Trophoblast cell (in vitro differentiated cells and primary cell): ENCODE data around the gene FBXW2.

Experiments
- DNase-seq, 2 donors: peaks; one replicate each; pipeline ENCODE4 v3.0.0-alpha.2; 2016
- H2AFZ ChIP-seq: 2 replicates; pipeline ENCODE4 v1.6.1; 2013; ENCODE audit warnings: low read length, moderate library complexity, mild to moderate bottlenecking; ENCODE audit not compliant: insufficient read depth, poor library complexity
- H2AK5ac ChIP-seq: 2 replicates; pipeline ENCODE4 v1.6.1; 2013; ENCODE audit warnings: mild to moderate bottlenecking, low read length
- H2BK120ac ChIP-seq: 2 replicates; pipeline ENCODE4 v1.6.1; 2013; ENCODE audit warnings: low read length, mild to moderate bottlenecking, moderate library complexity; ENCODE audit not compliant: insufficient read depth, poor library complexity
- H2BK12ac ChIP-seq: 2 replicates; pipeline ENCODE4 v1.6.1; 2013; ENCODE audit warnings: mild to moderate bottlenecking, low read length, moderate library complexity
- H2BK5ac ChIP-seq: 2 replicates; pipeline ENCODE4 v1.6.1; 2013; ENCODE audit warnings: low read length, low read depth, moderate library complexity, mild to moderate bottlenecking; ENCODE audit not compliant: poor library complexity
- H3K14ac ChIP-seq: 2 replicates; pipeline ENCODE4 v1.6.1; 2013; ENCODE audit warnings: mild to moderate bottlenecking, low read length
- H3K18ac ChIP-seq: 2 replicates; pipeline ENCODE4 v1.6.1; 2013; ENCODE audit warnings: mild to moderate bottlenecking, low read length
- H3K23ac ChIP-seq: 2 replicates; pipeline ENCODE4 v1.6.1; 2013; ENCODE audit warnings: low read length
- H3K27ac ChIP-seq: 2 replicates; pipeline ENCODE4 v1.5.1; 2013; ENCODE audit warnings: low read depth, mild to moderate bottlenecking, inconsistent platforms, low read length, moderate library complexity
- H3K27me3 ChIP-seq: 2 replicates; pipeline ENCODE4 v1.6.1; 2013; ENCODE audit warnings: inconsistent platforms, mild to moderate bottlenecking, low read length, moderate library complexity; ENCODE audit not compliant: insufficient read depth
- H3K36me3 ChIP-seq, 2 experiments: 1 replicate in 1 of 2; 2 replicates in 1 of 2; pipeline ENCODE4 v1.6.1; 2013; ENCODE audit warnings: low read length in 2 of 2, mild to moderate bottlenecking in 2 of 2, moderate library complexity in 1 of 2; ENCODE audit not compliant: insufficient read depth in 2 of 2, control insufficient read depth in 1 of 2
- H3K4ac ChIP-seq: 2 replicates; pipeline ENCODE4 v1.6.1; 2013; ENCODE audit warnings: low read depth, mild to moderate bottlenecking, low read length, moderate library complexity
- H3K4me1 ChIP-seq, 2 experiments: 1 replicate in 1 of 2; 2 replicates in 1 of 2; pipeline ENCODE4 v1.6.1; 2013; ENCODE audit warnings: low read length in 2 of 2, mild to moderate bottlenecking in 2 of 2, moderate library complexity in 1 of 2; ENCODE audit not compliant: insufficient read depth in 2 of 2, control insufficient read depth in 1 of 2
- H3K4me2 ChIP-seq: 2 replicates; pipeline ENCODE4 v1.6.1; 2013; ENCODE audit warnings: inconsistent platforms, mild to moderate bottlenecking, low read length, moderate library complexity
- H3K4me3 ChIP-seq: 2 replicates; pipeline ENCODE4 v1.5.1; 2013; ENCODE audit warnings: mild to moderate bottlenecking, low read depth, low read length, inconsistent platforms
- H3K79me1 ChIP-seq: one replicate; pipeline ENCODE4 v1.6.1; 2013; ENCODE audit warnings: low read length
- H3K79me2 ChIP-seq: 2 replicates; pipeline ENCODE4 v1.6.1; 2013; ENCODE audit warnings: low read length, mild to moderate bottlenecking; ENCODE audit not compliant: control insufficient read depth, insufficient read depth, poor library complexity
- H3K9ac ChIP-seq: 2 replicates; pipeline ENCODE4 v1.6.1; 2013; ENCODE audit warnings: mild to moderate bottlenecking, low read length
- H3K9me3 ChIP-seq: 2 replicates; pipeline ENCODE4 v1.6.1; 2013; ENCODE audit warnings: low read depth, mild to moderate bottlenecking, control low read depth, inconsistent platforms, low read length; ENCODE audit not compliant: insufficient read depth
- H4K12ac ChIP-seq: 2 replicates; pipeline ENCODE4 v1.6.1; 2013; ENCODE audit warnings: low read depth, mild to moderate bottlenecking, low read length, moderate library complexity
- H4K8ac ChIP-seq: 2 replicates; pipeline ENCODE4 v1.6.1; 2013; ENCODE audit warnings: low read depth, mild to moderate bottlenecking, low read length, moderate library complexity
- H4K91ac ChIP-seq: one replicate; pipeline ENCODE4 v1.6.1; 2013; ENCODE audit warnings: low read depth, mild to moderate bottlenecking, low read length, moderate library complexity
- WGBS: extraction: QIAGEN DNeasy Blood & Tissue Kit; methylation state at CpG from one replicate; pipeline ENCODE4 v1.1.7; 2013; ENCODE audit warnings: missing lambda C conversion rate; ENCODE audit not compliant: insufficient read length, insufficient coverage; ENCODE audit errors: extremely low coverage; 5-methylcytosine and 5-hydroxymethylcytosine counted together

FBXW2 gene

GRCh38 chr9:120770931-120771330, 22.3 kb downstream of the FBXW2 start:
- H2BK12ac ChIP-seq = no peak overlapping the region
- H3K4ac ChIP-seq = no peak overlapping the region
- DNase-seq = no peak
- no peak overlapping the region for H2BK5ac ChIP-seq
- no peak overlapping the region for H4K8ac ChIP-seq
- WGBS = no CpG with 5 or more reads among the region's 4 CpGs
- no peaks in the 10 kb centered on the region for H3K9me3 ChIP-seq
- H3K4me1 ChIP-seq = no peaks in the 10 kb centered on the region
- H4K91ac ChIP-seq = no peak overlapping the region
- no peak overlapping the region for H3K18ac ChIP-seq
- H3K79me2 ChIP-seq = no peaks in the 10 kb centered on the region
- H2AK5ac ChIP-seq = no peak overlapping the region
- H3K27ac ChIP-seq = no peak overlapping the region
- H3K4me2 ChIP-seq = no peak overlapping the region
- no peaks in the 10 kb centered on the region for H3K27me3 ChIP-seq
- H2BK120ac ChIP-seq = no peak overlapping the region
- no peak overlapping the region for H3K9ac ChIP-seq
- peaks cover 5 to 20% of the 10 kb centered on the region in 2 experiments for H3K36me3 ChIP-seq
- H3K14ac ChIP-seq = no peak overlapping the region
- H3K23ac ChIP-seq = no peak overlapping the region
- no peaks in the 10 kb centered on the region for H3K79me1 ChIP-seq
- H4K12ac ChIP-seq = no peak overlapping the region
- no peak overlapping the region for H2AFZ ChIP-seq
- H3K4me3 ChIP-seq = no peak overlapping the region

- Histone ChIP-seq H2AK5ac (no peak overlapping the region), H3K4me2 (no peak overlapping the region), H4K8ac (no peak overlapping the region), H3K79me2 (no peaks in the 10 kb centered on the region), H2BK120ac (no peak overlapping the region), H3K4ac (no peak overlapping the region), H2AFZ (no peak overlapping the region), H3K79me1 (no peaks in the 10 kb centered on the region), H3K14ac (no peak overlapping the region), H4K91ac (no peak overlapping the region), H3K9ac (no peak overlapping the region), H3K9me3 (no peaks in the 10 kb centered on the region), H3K23ac (no peak overlapping the region), H4K12ac (no peak overlapping the region), H3K27ac (no peak overlapping the region), H3K4me1 (no peaks in the 10 kb centered on the region), H3K36me3 (peaks cover 6 to 18% of the 10 kb centered on the region in 2 experiments), H3K18ac (no peak overlapping the region), H3K4me3 (no peak overlapping the region), H3K27me3 (no peaks in the 10 kb centered on the region), H2BK12ac (no peak overlapping the region), H2BK5ac (no peak overlapping the region)
- no peak for DNase-seq
- no CpG with 5 or more reads among the region's 1 CpG for WGBS
Measured at GRCh38 chr9:120768886-120769285, 24.3 kb downstream of the FBXW2 start.

DNA sequence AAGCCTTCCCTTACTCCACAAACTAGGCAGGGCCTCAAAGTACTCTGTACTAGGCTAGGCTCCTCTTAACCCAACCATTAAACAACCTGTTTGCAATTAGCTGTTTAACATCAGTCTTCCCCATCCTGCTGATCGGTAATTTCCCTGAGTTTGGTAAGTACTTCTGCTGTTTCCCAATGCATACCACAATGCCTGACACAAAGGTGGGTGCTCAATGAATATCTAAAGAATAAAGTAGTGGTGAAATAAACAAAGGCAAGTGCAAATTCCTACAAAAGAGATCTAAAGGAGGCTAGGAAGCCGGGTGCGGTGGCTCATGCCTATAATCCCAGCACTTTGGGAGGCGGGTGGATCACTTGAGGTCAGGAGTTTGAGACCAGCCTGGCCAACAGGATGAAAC, 25.0 kb downstream of the FBXW2 start:
- Histone ChIP-seq H3K27me3 (no peaks in the 10 kb centered on the region), H3K4ac (no peak overlapping the region), H3K23ac (no peak overlapping the region), H3K4me2 (no peak overlapping the region), H4K12ac (no peak overlapping the region), H3K79me1 (no peaks in the 10 kb centered on the region), H4K91ac (no peak overlapping the region), H2BK12ac (no peak overlapping the region), H4K8ac (no peak overlapping the region), H2BK5ac (no peak overlapping the region), H3K4me3 (no peak overlapping the region), H2AK5ac (no peak overlapping the region), H3K18ac (no peak overlapping the region), H3K79me2 (no peaks in the 10 kb centered on the region), H3K9me3 (no peaks in the 10 kb centered on the region), H3K14ac (no peak overlapping the region), H3K27ac (no peak overlapping the region), H3K4me1 (no peaks in the 10 kb centered on the region), H2BK120ac (no peak overlapping the region), H3K36me3 (peaks cover 6 to 14% of the 10 kb centered on the region in 2 experiments), H3K9ac (no peak overlapping the region), H2AFZ (no peak overlapping the region)
- no peak for DNase-seq
- WGBS = no CpG with 5 or more reads among the region's 4 CpGs

- Histone ChIP-seq H2BK120ac (no peak overlapping the region), H2AK5ac (no peak overlapping the region), H4K12ac (no peak overlapping the region), H3K4ac (no peak overlapping the region), H2AFZ (no peak overlapping the region), H3K4me1 (no peaks in the 10 kb centered on the region), H3K4me2 (no peak overlapping the region), H3K27ac (no peak overlapping the region), H3K9ac (no peak overlapping the region), H3K36me3 (peaks cover 6 to 14% of the 10 kb centered on the region in 2 experiments), H3K27me3 (no peaks in the 10 kb centered on the region), H3K23ac (no peak overlapping the region), H3K79me2 (no peaks in the 10 kb centered on the region), H2BK5ac (no peak overlapping the region), H4K91ac (no peak overlapping the region), H3K18ac (no peak overlapping the region), H3K79me1 (no peaks in the 10 kb centered on the region), H3K9me3 (no peaks in the 10 kb centered on the region), H2BK12ac (no peak overlapping the region), H3K4me3 (no peak overlapping the region), H4K8ac (no peak overlapping the region), H3K14ac (no peak overlapping the region)
- 100% methylated on average over 1 of the region's 3 CpGs for WGBS
- DNase-seq = peak; percentile 18 to 67
Measured at GRCh38 chr9:120767451-120767850, 25.8 kb downstream of the FBXW2 start.
